ENCODE measurements around the gene CRYL1. TPM values are rescaled to one million over a fixed set of nuclear protein-coding genes. Genes with fewer than 3 reads are reported as not detected.

The CRYL1 gene
- total and polyA plus RNA-seq, 2 of the 13 experiments (the other 11 are each of a cell fraction or from before 2014, with no cell fraction given) = 57.2 to 115 TPM

DNA sequence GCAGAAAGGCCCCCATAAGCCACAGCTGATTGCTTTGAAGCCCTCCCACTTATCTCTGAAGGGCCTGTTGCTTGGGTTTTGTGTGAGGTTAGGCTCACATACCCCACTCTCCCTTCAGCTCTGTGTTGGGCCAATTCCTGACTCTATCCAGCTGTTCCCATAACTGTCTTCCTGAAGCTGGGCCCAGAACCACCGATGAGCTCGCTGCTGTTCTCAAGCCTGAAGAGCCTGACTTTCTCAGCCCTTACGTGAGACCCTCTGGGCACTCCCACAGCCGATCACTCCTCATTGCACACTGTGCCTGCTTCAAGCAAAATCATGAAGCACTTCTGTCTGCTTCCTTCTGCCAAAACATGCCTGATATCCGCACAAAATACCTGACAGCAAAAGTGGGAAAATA, 124.1 kb downstream of the CRYL1 start (continued):
- TF ChIP-seq, protein P1, sequence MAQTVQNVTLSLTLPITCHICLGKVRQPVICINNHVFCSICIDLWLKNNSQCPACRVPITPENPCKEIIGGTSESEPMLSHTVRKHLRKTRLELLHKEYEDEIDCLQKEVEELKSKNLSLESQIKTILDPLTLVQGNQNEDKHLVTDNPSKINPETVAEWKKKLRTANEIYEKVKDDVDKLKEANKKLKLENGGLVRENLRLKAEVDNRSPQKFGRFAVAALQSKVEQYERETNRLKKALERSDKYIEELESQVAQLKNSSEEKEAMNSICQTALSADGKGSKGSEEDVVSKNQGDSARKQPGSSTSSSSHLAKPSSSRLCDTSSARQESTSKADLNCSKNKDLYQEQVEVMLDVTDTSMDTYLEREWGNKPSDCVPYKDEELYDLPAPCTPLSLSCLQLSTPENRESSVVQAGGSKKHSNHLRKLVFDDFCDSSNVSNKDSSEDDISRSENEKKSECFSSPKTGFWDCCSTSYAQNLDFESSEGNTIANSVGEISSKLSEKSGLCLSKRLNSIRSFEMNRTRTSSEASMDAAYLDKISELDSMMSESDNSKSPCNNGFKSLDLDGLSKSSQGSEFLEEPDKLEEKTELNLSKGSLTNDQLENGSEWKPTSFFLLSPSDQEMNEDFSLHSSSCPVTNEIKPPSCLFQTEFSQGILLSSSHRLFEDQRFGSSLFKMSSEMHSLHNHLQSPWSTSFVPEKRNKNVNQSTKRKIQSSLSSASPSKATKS (CRISPR knock-in tag; IDR thresholded peaks at IDR 0.05) = no peak
- no peak for TF ChIP-seq ZNF841 (CRISPR knock-in tag; IDR thresholded peaks at IDR 0.05; ENCODE audit: borderline replicate concordance)
- TF ChIP-seq, protein P2, sequence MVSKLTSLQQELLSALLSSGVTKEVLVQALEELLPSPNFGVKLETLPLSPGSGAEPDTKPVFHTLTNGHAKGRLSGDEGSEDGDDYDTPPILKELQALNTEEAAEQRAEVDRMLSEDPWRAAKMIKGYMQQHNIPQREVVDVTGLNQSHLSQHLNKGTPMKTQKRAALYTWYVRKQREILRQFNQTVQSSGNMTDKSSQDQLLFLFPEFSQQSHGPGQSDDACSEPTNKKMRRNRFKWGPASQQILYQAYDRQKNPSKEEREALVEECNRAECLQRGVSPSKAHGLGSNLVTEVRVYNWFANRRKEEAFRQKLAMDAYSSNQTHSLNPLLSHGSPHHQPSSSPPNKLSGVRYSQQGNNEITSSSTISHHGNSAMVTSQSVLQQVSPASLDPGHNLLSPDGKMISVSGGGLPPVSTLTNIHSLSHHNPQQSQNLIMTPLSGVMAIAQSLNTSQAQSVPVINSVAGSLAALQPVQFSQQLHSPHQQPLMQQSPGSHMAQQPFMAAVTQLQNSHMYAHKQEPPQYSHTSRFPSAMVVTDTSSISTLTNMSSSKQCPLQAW (CRISPR knock-in tag; IDR thresholded peaks at IDR 0.05) = no peak
- TF ChIP-seq, protein P3, sequence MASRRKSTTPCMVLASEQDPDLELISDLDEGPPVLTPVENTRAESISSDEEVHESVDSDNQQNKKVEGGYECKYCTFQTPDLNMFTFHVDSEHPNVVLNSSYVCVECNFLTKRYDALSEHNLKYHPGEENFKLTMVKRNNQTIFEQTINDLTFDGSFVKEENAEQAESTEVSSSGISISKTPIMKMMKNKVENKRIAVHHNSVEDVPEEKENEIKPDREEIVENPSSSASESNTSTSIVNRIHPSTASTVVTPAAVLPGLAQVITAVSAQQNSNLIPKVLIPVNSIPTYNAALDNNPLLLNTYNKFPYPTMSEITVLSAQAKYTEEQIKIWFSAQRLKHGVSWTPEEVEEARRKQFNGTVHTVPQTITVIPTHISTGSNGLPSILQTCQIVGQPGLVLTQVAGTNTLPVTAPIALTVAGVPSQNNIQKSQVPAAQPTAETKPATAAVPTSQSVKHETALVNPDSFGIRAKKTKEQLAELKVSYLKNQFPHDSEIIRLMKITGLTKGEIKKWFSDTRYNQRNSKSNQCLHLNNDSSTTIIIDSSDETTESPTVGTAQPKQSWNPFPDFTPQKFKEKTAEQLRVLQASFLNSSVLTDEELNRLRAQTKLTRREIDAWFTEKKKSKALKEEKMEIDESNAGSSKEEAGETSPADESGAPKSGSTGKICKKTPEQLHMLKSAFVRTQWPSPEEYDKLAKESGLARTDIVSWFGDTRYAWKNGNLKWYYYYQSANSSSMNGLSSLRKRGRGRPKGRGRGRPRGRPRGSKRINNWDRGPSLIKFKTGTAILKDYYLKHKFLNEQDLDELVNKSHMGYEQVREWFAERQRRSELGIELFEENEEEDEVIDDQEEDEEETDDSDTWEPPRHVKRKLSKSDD (CRISPR knock-in tag; IDR thresholded peaks at IDR 0.05; ENCODE audit: low read depth) = no peak
- TF ChIP-seq, protein P4, sequence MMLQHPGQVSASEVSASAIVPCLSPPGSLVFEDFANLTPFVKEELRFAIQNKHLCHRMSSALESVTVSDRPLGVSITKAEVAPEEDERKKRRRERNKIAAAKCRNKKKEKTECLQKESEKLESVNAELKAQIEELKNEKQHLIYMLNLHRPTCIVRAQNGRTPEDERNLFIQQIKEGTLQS (CRISPR knock-in tag; IDR thresholded peaks at IDR 0.05) = no peak
- TF ChIP-seq ZSCAN30 (CRISPR knock-in tag; IDR thresholded peaks at IDR 0.05) = no peak
- no peak for TF ChIP-seq KLF9 (CRISPR knock-in tag; IDR thresholded peaks at IDR 0.05; ENCODE audit: low read depth)
- TF ChIP-seq, protein P5, sequence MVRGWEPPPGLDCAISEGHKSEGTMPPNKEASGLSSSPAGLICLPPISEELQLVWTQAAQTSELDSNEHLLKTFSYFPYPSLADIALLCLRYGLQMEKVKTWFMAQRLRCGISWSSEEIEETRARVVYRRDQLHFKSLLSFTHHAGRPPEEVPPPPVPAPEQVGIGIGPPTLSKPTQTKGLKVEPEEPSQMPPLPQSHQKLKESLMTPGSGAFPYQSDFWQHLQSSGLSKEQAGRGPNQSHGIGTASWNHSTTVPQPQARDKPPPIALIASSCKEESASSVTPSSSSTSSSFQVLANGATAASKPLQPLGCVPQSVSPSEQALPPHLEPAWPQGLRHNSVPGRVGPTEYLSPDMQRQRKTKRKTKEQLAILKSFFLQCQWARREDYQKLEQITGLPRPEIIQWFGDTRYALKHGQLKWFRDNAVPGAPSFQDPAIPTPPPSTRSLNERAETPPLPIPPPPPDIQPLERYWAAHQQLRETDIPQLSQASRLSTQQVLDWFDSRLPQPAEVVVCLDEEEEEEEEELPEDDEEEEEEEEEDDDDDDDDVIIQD (CRISPR knock-in tag; IDR thresholded peaks at IDR 0.05; ENCODE audit: low read depth) = no peak

Measured in HepG2 (cell line).